Measurements from ENCODE around the gene PTPN12. TPM values are rescaled to one million over a fixed set of nuclear protein-coding genes. Genes with fewer than 3 reads are reported as not detected.
"Not testable (repeated sequence)": the region's sequence is repeated elsewhere in the genome, so short reads cannot be mapped to it uniquely, and the experiment has no call there.

The PTPN12 gene
- total RNA-seq, 1 donor, result 87.5 TPM

- no peaks in the 10 kb centered on the region for H3K27me3 ChIP-seq (ENCODE audit: insufficient read depth, low read length)
- peaks cover 3% of the 10 kb centered on the region for H3K4me1 ChIP-seq (ENCODE audit: insufficient read depth, low read length)
- H3K4me3 ChIP-seq (ENCODE audit: low read length), result no peak overlapping the region
- no peaks in the 10 kb centered on the region for H3K9me3 ChIP-seq (ENCODE audit: low read depth, low read length)
Measured at GRCh38 chr7:77580762-77581350, 43.8 kb downstream of the PTPN12 start.

- no peaks in the 10 kb centered on the region for H3K4me1 ChIP-seq (ENCODE audit: insufficient read depth, low read length)
- no peak overlapping the region for H3K4me3 ChIP-seq (ENCODE audit: low read length)
- no peaks in the 10 kb centered on the region for H3K9me3 ChIP-seq (ENCODE audit: low read depth, low read length)
- no peaks in the 10 kb centered on the region for H3K27me3 ChIP-seq (ENCODE audit: insufficient read depth, low read length)
Measured at GRCh38 chr7:77587272-77587671, 50.2 kb downstream of the PTPN12 start.

DNA sequence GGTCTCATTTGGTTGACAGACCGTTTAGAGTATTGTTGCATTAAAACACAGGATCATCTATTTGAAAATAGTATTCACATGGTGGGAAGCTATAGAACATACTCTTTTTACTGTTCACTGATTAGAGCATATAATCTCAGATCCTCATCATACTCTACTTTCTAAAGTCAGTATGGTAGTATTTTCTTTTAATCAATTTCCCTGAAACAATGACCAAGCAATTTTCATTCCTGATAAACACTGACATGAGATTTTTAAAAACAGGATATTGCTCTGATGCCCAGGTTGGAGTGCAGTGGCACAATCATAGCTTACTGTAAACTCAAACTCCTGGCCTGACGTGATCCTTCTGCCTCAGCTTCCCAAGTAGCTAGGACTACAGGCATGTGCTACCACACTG, 63.9 kb downstream of the PTPN12 start:
- no peak overlapping the region for H3K4me3 ChIP-seq (ENCODE audit: low read length)
- H3K4me1 ChIP-seq (ENCODE audit: insufficient read depth, low read length), result no peaks in the 10 kb centered on the region
- no peaks in the 10 kb centered on the region for H3K27me3 ChIP-seq (ENCODE audit: insufficient read depth, low read length)
- H3K9me3 ChIP-seq (ENCODE audit: low read depth, low read length), result no peaks in the 10 kb centered on the region

DNA sequence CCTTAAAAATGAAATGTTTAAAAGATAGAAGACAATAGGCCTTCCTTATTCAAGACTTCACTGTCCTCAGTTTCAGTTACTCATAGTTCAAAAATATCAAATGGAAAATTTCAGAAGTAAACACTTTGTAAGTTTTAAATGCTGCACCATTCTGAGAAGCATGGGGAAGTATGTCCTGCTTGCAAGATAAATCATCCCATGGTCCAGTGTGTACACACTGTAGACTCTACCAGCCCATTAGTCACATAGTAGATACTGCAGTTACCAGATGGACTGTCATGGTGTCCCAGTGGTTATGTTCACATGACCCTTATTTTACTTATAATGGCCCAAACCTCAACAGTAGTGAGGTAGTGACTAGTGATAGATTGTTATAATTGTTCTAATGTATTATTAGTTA, 69.5 kb downstream of the PTPN12 start:
- Histone ChIP-seq H3K9me3 (ENCODE audit: low read depth, low read length) (no peaks in the 10 kb centered on the region), H3K27me3 (ENCODE audit: insufficient read depth, low read length) (no peaks in the 10 kb centered on the region), H3K4me1 (ENCODE audit: insufficient read depth, low read length) (no peaks in the 10 kb centered on the region), H3K4me3 (ENCODE audit: low read length) (no peak overlapping the region)

GRCh38 chr7:77619314-77619713, 82.2 kb downstream of the PTPN12 start:
- no peaks in the 10 kb centered on the region for H3K27me3 ChIP-seq (ENCODE audit: insufficient read depth, low read length)
- no peaks in the 10 kb centered on the region for H3K9me3 ChIP-seq (ENCODE audit: low read depth, low read length)
- no peak overlapping the region for H3K4me3 ChIP-seq (ENCODE audit: low read length)
- no peaks in the 10 kb centered on the region for H3K4me1 ChIP-seq (ENCODE audit: insufficient read depth, low read length)

DNA sequence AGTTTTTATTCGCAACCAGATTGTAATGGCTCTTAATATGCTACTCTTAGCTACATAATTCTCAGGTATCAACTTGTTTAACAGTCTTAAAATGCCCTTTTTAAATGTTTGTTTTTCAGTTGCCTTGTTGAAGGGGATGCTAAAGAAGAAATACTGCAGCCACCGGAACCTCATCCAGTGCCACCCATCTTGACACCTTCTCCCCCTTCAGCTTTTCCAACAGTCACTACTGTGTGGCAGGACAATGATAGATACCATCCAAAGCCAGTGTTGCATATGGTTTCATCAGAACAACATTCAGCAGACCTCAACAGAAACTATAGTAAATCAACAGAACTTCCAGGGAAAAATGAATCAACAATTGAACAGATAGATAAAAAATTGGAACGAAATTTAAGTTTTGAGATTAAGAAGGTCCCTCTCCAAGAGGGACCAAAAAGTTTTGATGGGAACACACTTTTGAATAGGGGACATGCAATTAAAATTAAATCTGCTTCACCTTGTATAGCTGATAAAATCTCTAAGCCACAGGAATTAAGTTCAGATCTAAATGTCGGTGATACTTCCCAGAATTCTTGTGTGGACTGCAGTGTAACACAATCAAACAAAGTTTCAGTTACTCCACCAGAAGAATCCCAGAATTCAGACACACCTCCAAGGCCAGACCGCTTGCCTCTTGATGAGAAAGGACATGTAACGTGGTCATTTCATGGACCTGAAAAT, 89.7 kb downstream of the PTPN12 start:
- H3K4me3 ChIP-seq (ENCODE audit: low read length), result no peak overlapping the region
- peaks cover 5% of the 10 kb centered on the region for H3K4me1 ChIP-seq (ENCODE audit: insufficient read depth, low read length)
- no peaks in the 10 kb centered on the region for H3K9me3 ChIP-seq (ENCODE audit: low read depth, low read length)
- H3K27me3 ChIP-seq (ENCODE audit: insufficient read depth, low read length), result no peaks in the 10 kb centered on the region

DNA sequence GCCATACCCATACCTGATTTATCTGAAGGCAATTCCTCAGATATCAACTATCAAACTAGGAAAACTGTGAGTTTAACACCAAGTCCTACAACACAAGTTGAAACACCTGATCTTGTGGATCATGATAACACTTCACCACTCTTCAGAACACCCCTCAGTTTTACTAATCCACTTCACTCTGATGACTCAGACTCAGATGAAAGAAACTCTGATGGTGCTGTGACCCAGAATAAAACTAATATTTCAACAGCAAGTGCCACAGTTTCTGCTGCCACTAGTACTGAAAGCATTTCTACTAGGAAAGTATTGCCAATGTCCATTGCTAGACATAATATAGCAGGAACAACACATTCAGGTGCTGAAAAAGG, 90.2 kb downstream of the PTPN12 start:
- Histone ChIP-seq H3K4me3 (ENCODE audit: low read length) (no peak overlapping the region), H3K4me1 (ENCODE audit: insufficient read depth, low read length) (peaks cover 5% of the 10 kb centered on the region), H3K27me3 (ENCODE audit: insufficient read depth, low read length) (no peaks in the 10 kb centered on the region), H3K9me3 (ENCODE audit: low read depth, low read length) (no peaks in the 10 kb centered on the region)

DNA sequence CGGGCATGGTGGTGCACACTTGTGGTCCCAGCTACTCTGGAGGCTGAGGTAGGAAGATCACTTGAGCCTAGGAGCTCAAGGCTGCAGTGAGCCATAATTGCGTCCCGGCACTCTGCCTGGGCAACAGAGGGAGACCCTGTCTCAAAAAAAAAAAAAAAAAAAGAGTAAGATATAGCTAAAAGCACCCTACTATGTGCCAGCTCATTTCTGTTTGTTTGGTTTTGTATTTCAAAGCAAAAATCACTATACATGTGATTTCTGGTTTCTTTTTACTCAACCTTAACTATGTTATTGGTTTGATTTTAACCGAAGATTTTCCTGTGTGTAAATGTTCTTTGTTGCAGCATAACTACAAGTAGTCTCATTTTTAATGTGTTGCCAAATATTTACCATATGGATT, 92.7 kb downstream of the PTPN12 start:
- Histone ChIP-seq H3K4me3 (ENCODE audit: low read length) (no peak overlapping the region), H3K27me3 (ENCODE audit: insufficient read depth, low read length) (no peaks in the 10 kb centered on the region), H3K4me1 (ENCODE audit: insufficient read depth, low read length) (peaks cover 5% of the 10 kb centered on the region), H3K9me3 (ENCODE audit: low read depth, low read length) (no peaks in the 10 kb centered on the region)

GRCh38 chr7:77631820-77632219, 94.7 kb downstream of the PTPN12 start:
- Histone ChIP-seq H3K4me1 (ENCODE audit: insufficient read depth, low read length) (peaks cover 5% of the 10 kb centered on the region), H3K4me3 (ENCODE audit: low read length) (no peak overlapping the region), H3K9me3 (ENCODE audit: low read depth, low read length) (no peaks in the 10 kb centered on the region), H3K27me3 (ENCODE audit: insufficient read depth, low read length) (no peaks in the 10 kb centered on the region)

DNA sequence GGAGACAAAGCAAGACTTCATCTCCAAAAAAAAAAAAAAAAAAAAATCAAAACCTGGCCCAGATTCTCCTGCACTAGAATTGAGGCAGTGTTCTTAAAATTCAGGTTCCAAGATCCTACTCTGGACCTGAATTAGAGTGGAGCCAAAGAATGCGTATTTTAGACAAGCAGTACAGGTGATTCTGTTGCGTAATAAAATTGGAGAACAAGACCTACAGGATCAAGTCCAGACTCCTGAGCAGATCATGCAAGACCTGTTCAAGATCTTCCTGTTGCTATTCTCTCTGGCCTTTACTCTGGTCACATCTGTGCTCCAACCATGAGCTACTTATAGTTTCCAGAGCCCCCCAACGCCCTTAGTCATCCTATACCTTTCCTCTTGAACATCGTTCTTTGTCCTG, 107.7 kb downstream of the PTPN12 start:
- no peak overlapping the region for H3K4me3 ChIP-seq (ENCODE audit: low read length)
- H3K27me3 ChIP-seq (ENCODE audit: insufficient read depth, low read length), result no peaks in the 10 kb centered on the region
- no peaks in the 10 kb centered on the region for H3K4me1 ChIP-seq (ENCODE audit: insufficient read depth, low read length)
- H3K9me3 ChIP-seq (ENCODE audit: low read depth, low read length), result no peaks in the 10 kb centered on the region

GRCh38 chr7:77648742-77649338, 111.7 kb downstream of the PTPN12 start:
- Histone ChIP-seq H3K4me3 (ENCODE audit: low read length) (no peak overlapping the region), H3K4me1 (ENCODE audit: insufficient read depth, low read length) (no peaks in the 10 kb centered on the region), H3K27me3 (ENCODE audit: insufficient read depth, low read length) (no peaks in the 10 kb centered on the region), H3K9me3 (ENCODE audit: low read depth, low read length) (no peaks in the 10 kb centered on the region)

- no peaks in the 10 kb centered on the region for H3K27me3 ChIP-seq (ENCODE audit: insufficient read depth, low read length)
- no peaks in the 10 kb centered on the region for H3K4me1 ChIP-seq (ENCODE audit: insufficient read depth, low read length)
- H3K9me3 ChIP-seq (ENCODE audit: low read depth, low read length), result no peaks in the 10 kb centered on the region
- H3K4me3 ChIP-seq (ENCODE audit: low read length), result no peak overlapping the region
Measured at GRCh38 chr7:77649716-77650349, 112.7 kb downstream of the PTPN12 start.

DNA sequence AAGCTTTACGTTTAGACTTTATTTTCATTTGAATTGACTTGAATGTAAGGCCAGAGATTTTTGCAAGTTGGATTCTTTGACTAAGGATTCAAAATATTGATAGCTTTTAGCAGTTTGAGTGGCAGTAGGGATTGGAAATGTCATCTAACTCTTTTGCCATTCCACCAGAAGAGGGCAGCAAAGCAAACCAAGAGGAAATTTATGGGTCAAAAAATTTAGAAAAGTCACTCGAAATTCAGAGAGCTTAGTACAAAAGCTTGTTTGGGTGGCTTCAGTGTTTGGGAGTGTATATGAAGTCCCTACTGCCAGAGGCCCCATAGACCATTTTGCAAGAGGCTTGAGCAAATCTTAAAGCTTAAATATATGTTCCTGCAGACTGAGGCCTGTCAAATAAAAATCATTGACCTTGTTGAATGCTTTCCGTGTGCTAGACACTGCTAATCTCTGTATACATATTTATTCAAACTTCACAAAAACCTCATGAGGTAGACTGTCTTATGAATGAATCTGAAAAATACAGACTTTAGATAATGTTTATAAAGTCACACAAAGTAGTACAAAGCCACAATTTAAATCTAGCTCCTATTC, 114.6 kb downstream of the PTPN12 start:
- no peaks in the 10 kb centered on the region for H3K27me3 ChIP-seq (ENCODE audit: insufficient read depth, low read length)
- H3K4me1 ChIP-seq (ENCODE audit: insufficient read depth, low read length), result no peaks in the 10 kb centered on the region
- no peaks in the 10 kb centered on the region for H3K9me3 ChIP-seq (ENCODE audit: low read depth, low read length)
- no peak overlapping the region for H3K4me3 ChIP-seq (ENCODE audit: low read length)

GRCh38 chr7:77652826-77653225, 115.7 kb downstream of the PTPN12 start:
- H3K4me3 ChIP-seq (ENCODE audit: low read length); H3K4me1 ChIP-seq (ENCODE audit: insufficient read depth, low read length); H3K9me3 ChIP-seq (ENCODE audit: low read depth, low read length); H3K27me3 ChIP-seq (ENCODE audit: insufficient read depth, low read length): not testable (repeated sequence)

DNA sequence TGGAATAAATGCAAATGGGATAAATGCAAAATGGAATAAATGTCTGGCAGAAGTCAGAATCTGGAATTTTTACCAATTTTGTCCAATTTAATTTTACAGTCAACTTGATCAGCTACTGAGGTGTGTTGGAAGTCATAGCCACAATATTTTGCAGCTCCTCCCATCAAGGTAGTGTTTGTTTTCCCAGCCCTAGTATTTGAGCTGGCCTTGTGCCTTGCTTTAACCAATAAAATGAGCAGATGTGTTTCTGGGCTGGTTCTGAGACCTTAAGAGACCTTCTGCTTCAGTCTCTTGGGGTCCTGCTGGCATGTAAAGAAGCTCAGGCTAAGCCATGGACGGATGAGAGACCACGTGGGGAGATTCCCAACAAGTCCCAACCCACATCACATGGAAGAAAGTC, 116.5 kb downstream of the PTPN12 start:
- H3K9me3 ChIP-seq (ENCODE audit: low read depth, low read length), result no peaks in the 10 kb centered on the region
- no peaks in the 10 kb centered on the region for H3K4me1 ChIP-seq (ENCODE audit: insufficient read depth, low read length)
- no peaks in the 10 kb centered on the region for H3K27me3 ChIP-seq (ENCODE audit: insufficient read depth, low read length)
- H3K4me3 ChIP-seq (ENCODE audit: low read length), result no peak overlapping the region
